ENCODE results near the gene DEFB121.
"Not testable (repeated sequence)": the region's sequence is repeated elsewhere in the genome, so short reads cannot be mapped to it uniquely, and the experiment has no call there.

DEFB121 gene

DNA sequence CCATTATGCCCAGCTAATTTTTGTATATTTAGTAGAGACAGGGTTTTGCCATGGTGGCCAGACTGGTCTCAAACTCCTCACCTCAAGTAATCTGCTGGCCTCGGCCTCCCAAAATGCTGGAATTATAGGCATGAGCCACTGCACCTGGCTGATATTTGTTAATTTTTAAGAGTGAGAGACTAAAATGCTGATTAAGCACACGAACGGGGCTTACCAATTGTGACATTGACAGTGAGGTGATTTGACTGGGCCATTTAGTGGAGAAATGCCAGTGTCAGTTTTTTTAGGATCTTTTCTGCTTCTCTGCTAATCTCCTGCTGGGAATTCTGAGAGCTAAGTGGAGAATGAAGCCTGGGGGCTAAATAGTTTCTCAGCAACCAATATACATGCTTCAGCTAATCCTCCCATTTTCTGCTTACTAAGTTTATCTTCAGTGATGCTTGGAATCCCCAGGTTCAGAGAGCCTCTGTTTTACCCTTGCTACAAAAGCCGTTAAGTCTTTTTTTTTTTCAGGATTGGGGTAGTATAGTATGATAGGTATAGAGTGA lies 24.6 kb upstream of the DEFB121 start:
- TF ChIP-seq, protein P1, sequence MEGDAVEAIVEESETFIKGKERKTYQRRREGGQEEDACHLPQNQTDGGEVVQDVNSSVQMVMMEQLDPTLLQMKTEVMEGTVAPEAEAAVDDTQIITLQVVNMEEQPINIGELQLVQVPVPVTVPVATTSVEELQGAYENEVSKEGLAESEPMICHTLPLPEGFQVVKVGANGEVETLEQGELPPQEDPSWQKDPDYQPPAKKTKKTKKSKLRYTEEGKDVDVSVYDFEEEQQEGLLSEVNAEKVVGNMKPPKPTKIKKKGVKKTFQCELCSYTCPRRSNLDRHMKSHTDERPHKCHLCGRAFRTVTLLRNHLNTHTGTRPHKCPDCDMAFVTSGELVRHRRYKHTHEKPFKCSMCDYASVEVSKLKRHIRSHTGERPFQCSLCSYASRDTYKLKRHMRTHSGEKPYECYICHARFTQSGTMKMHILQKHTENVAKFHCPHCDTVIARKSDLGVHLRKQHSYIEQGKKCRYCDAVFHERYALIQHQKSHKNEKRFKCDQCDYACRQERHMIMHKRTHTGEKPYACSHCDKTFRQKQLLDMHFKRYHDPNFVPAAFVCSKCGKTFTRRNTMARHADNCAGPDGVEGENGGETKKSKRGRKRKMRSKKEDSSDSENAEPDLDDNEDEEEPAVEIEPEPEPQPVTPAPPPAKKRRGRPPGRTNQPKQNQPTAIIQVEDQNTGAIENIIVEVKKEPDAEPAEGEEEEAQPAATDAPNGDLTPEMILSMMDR (IDR thresholded peaks at IDR 0.05; ENCODE audit: low read depth, low read length, missing control alignments), result no peak
- no peak overlapping the region for H3K4me3 ChIP-seq (replicated peaks; ENCODE audit: low read depth, low read length)
- no peak for DNase-seq (ENCODE audit: extremely low read depth, low read depth)

DNA sequence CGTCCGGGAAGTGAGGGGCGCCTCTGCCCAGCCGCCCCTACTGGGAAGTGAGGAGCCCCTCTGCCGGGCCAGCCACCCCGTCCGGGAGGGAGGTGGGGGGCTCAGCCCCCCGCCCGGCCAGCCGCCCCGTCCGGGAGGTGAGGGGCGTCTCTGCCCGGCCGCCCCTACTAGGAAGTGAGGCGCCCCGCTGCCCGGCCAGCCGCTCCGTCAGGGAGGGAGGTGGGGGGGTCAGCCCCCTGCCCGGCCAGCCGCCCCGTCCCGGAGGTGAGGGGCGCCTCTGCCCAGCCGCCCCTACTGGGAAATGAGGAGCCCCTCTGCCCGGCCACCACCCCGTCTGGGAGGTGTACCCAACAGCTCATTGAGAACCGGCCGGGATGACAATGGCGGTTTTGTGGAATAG lies 21.6 kb upstream of the DEFB121 start:
- not testable (repeated sequence) for DNase-seq (ENCODE audit: extremely low read depth, low read depth); H3K4me3 ChIP-seq (replicated peaks; ENCODE audit: low read depth, low read length)

DNA sequence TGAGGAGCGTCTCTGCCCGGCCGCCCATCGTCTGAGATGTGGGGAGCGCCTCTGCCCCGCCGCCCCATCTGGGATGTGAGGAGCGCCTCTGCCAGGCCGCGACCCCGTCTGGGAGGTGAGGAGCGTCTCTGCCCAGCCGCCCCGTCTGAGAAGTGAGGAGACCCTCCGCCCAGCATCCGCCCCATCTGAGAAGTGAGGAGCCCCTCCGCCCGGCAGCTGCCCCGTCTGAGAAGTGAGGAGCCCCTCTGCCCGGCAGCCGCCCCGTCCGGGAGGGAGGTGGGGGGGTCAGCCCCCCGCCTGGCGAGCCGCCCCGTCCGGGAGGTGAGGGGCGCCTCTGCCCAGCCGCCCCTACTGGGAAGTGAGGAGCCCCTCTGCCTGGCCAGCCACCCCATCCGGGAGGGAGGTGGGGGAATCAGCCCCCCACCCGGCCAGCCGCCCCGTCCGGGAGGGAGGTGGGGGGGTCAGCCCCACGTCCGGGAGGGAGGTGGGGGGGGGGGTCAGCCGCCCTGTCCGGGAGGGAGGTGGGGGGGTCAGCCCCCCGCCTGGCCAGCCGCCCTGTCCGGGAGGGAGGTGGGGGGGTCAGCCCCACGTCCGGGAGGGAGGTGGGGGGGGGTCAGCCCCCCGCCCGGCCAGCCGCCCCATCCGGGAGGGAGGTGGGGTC lies 21.0 kb upstream of the DEFB121 start:
- DNase-seq (ENCODE audit: extremely low read depth, low read depth), result not testable (repeated sequence)

DNA sequence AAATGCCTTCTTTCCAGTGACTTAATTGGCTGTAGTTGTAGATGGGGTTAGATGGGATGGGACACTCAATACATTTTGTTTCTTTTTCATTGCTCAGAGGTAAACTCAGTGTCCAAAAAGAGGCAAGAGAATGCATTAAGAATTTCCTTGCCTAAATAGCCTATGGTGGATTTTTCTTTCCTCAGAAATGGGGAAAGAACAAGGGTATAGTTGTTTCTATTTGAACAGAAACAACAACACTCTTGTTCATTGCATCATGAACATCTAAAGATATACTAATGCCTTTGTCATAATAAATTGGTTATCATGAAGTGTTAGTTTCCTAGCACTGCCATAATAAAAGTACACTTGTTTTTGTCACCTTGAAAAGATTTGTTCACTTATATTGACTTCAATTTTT lies 19.8 kb upstream of the DEFB121 start:
- no peak for DNase-seq (ENCODE audit: extremely low read depth, low read depth)
- TF ChIP-seq, protein P1 (IDR thresholded peaks at IDR 0.05; ENCODE audit: low read depth, low read length, missing control alignments), result no peak
- no peak overlapping the region for H3K4me3 ChIP-seq (replicated peaks; ENCODE audit: low read depth, low read length)

More for the DNA sequence above, 21.0 kb upstream of the DEFB121 start:
- not testable (repeated sequence) for H3K4me3 ChIP-seq (replicated peaks; ENCODE audit: low read depth, low read length)

DNA sequence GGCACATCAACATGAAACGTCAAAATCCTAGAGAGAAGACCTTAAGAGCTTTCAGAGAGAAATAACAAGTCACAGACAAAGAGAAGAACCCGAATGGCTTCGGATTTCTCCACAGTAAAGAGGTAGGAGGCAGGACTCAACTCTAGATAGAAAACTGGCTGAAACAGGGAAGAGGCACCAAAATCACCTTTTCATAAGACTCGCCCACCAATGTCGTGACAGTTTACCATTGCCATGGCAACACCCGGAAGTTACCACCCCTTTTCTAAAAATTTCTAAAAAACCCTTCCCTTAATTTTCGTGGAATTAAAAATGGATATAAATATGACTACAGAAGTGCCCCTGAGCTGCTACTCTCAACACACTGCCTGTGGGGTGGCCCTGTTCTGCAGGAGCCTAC lies 12.3 kb upstream of the DEFB121 start:
- TF ChIP-seq, protein P1 (IDR thresholded peaks at IDR 0.05; ENCODE audit: low read depth, low read length, missing control alignments), result no peak
- H3K4me3 ChIP-seq (replicated peaks; ENCODE audit: low read depth, low read length), result no peak overlapping the region
- DNase-seq (ENCODE audit: extremely low read depth, low read depth), result no peak

DNA sequence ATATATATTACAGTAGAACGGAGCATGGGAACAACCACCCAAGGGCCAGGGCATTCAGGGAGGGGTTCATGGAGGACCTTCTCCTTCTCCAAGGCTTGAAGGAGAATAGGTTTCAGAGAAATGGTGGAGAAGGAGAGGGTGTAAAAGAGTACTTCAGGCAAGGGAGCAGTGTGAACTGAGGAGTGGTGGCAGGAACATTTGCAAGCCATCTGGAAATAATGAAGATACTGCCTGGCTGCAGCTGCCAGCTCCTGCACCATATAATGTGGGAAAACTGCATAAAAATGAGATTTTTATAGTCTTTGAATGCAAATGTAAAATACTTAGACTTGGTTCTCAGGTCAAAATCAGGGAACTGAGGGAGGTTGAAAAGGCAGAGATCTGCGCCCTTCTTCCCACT lies 9.6 kb upstream of the DEFB121 start:
- no peak for DNase-seq (ENCODE audit: extremely low read depth, low read depth)
- TF ChIP-seq, protein P1 (IDR thresholded peaks at IDR 0.05; ENCODE audit: low read depth, low read length, missing control alignments), result no peak
- no peak overlapping the region for H3K4me3 ChIP-seq (replicated peaks; ENCODE audit: low read depth, low read length)

DNA sequence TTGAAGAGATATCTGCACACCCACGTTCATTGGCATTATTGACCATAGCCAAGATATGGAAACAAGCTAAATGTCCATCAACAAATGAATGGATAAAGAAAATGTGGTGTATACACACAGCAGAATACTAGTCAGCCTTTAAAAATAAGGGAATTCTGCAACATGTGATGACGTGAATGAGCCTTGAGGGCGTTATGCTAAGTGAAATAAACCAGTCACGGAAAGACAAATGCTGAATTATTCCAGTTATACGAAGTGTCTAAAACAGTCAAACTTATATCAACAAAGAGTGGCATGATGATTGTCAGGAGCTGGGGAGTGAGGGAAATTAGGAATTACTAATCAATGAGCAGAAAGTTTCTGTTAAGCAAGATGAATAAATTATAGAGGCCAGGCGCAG lies 8.4 kb upstream of the DEFB121 start:
- H3K4me3 ChIP-seq (replicated peaks; ENCODE audit: low read depth, low read length), result no peak overlapping the region
- no peak for DNase-seq (ENCODE audit: extremely low read depth, low read depth)
- TF ChIP-seq, protein P1 (IDR thresholded peaks at IDR 0.05; ENCODE audit: low read depth, low read length, missing control alignments), result no peak

DNA sequence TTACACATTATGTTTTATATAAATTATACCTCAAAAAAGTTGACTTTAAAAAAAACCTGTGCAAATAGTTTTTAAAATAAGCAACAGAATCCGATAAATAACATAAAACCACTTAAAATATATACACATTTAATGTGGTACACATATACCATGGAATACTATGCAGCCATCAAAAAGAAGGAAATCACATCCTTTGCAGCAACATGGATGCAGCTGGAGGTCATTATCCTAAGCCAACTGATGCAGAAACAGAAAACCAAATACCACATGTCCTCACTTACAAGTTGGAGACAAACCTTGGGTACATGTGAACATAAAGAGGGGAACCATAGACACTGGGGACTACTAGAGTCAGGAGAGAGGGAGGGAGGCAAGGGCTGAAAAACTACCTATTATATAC lies 4.0 kb upstream of the DEFB121 start:
- TF ChIP-seq, protein P1 (IDR thresholded peaks at IDR 0.05; ENCODE audit: low read depth, low read length, missing control alignments), result no peak
- DNase-seq (ENCODE audit: extremely low read depth, low read depth), result no peak
- H3K4me3 ChIP-seq (replicated peaks; ENCODE audit: low read depth, low read length), result no peak overlapping the region

Data from HFF-Myc (cell line).